DOHH2 (cell line): ENCODE data around the gene MIX23.

Experiments
- H3F3A ChIP-seq: fragments of 200-600 bp; sonication (generic), shearing (Covaris generic); 2 replicates; pipeline ENCODE4 v1.6.0; 2016; ENCODE audit warnings: antibody characterized with exemption, mild to moderate bottlenecking; ENCODE audit not compliant: control insufficient read depth, insufficient read depth
- H3K27ac ChIP-seq: fragments of 200-600 bp; sonication (generic); 2 replicates; pipeline ENCODE4 v1.5.1; 2014; ENCODE audit warnings: low read depth, mild to moderate bottlenecking, low read length, moderate library complexity
- H3K27me3 ChIP-seq: fragments of 200-600 bp; sonication (generic); 2 replicates; pipeline ENCODE4 v1.6.1; 2014; ENCODE audit warnings: mild to moderate bottlenecking, low read length, mixed read lengths; ENCODE audit not compliant: control insufficient read depth
- H3K36me3 ChIP-seq: fragments of 200-600 bp; sonication (generic); 2 replicates; pipeline ENCODE4 v1.6.1; 2014; ENCODE audit warnings: mild to moderate bottlenecking, low read length, moderate library complexity, mixed read lengths; ENCODE audit not compliant: control insufficient read depth
- H3K4me1 ChIP-seq: fragments of 200-600 bp; sonication (generic); 2 replicates; pipeline ENCODE4 v1.6.1; 2014; ENCODE audit warnings: mild to moderate bottlenecking, low read length, mixed read lengths; ENCODE audit not compliant: control insufficient read depth
- H3K4me2 ChIP-seq: fragments of 200-600 bp; sonication (generic); 2 replicates; pipeline ENCODE4 v1.6.0; 2014; ENCODE audit warnings: mild to moderate bottlenecking, low read length, moderate library complexity
- H3K4me3 ChIP-seq: fragments of 200-600 bp; sonication (generic); 2 replicates; pipeline ENCODE4 v1.5.1; 2014; ENCODE audit warnings: mild to moderate bottlenecking, low read length, mixed read lengths
- H3K79me2 ChIP-seq: fragments of 200-600 bp; sonication (generic); 2 replicates; pipeline ENCODE4 v1.6.1; 2014; ENCODE audit warnings: mild to moderate bottlenecking, low read length, mixed read lengths; ENCODE audit not compliant: control insufficient read depth
- H3K9me2 ChIP-seq: fragments of 200-600 bp; sonication (generic); replicated peaks from 2 replicates; pipeline ENCODE4 v1.6.1; 2014; ENCODE audit warnings: mild to moderate bottlenecking, low read length, mixed read lengths; ENCODE audit not compliant: control insufficient read depth
- H3K9me3 ChIP-seq: fragments of 200-600 bp; sonication (generic); 2 replicates; pipeline ENCODE4 v1.6.1; 2014; ENCODE audit warnings: antibody characterized with exemption, low read length, mixed read lengths; ENCODE audit not compliant: control insufficient read depth, insufficient read depth
- H4K20me1 ChIP-seq: fragments of 200-600 bp; sonication (generic); 2 replicates; pipeline ENCODE4 v1.6.0; 2014; ENCODE audit warnings: low read depth, mild to moderate bottlenecking, antibody characterized with exemption, low read length, moderate library complexity; ENCODE audit not compliant: control insufficient read depth, insufficient read depth
- CTCF ChIP-seq: fragments of 200-600 bp; sonication (generic); IDR thresholded peaks from one replicate; pipeline ENCODE4 v1.5.1; 2014; ENCODE audit warnings: antibody characterized with exemption, mild to moderate bottlenecking, low read depth, low read length; ENCODE audit not compliant: poor library complexity, severe bottlenecking
- EZH2phosphoT487 ChIP-seq: fragments of 200-600 bp; sonication (generic); IDR thresholded peaks from 2 replicates; pipeline ENCODE4 v1.6.1; 2017; ENCODE audit warnings: borderline replicate concordance, mild to moderate bottlenecking, antibody characterized with exemption, low read length, moderate library complexity, mixed read lengths

The MIX23 gene

GRCh38 chr3:122415762-122416654 is 33.0 kb upstream of the MIX23 start, which contains the start of gene WDR5B:
WDR5B (minus strand) TSS chr3:122416062; CDS start chr3:122415528, 534 bp downstream.
- peaks cover 65% of the 10 kb centered on the region for H3K79me2 ChIP-seq

DNA sequence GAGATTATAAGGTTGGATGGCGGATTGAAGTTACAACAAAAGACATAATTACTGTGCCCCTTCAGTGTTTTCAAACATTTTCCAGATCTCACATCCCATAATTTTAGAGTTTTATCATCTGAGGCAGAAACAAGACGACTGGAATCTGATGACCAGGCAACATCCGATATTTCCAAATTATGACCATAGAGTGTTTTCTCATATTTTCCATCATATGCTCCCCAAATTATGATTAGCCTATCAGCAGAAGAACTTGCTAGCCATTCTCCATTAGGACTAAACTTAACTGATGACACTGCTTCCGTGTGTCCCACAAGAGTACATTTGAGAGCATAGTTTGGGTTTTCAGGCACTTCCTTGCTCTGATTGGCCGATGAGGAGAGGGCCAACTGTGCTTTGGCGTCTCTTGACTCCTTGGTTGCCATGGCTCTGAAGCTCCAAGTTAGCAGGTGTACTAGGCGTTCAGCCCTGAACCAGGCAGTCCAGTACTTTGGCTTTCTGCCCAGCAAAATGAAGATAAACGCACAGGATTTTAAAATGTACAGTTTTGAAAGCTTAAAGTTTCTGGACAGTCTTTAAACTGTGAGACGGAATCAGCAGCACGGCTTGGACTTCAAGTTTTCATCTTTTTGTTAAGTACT is 32.2 kb upstream of the MIX23 start:
- H3K36me3 ChIP-seq: peaks cover 42% of the 10 kb centered on the region
- TF ChIP-seq CTCF (no peak), EZH2phosphoT487 (no peak)
- peak overlapping the region; percentile 81 for H3K4me3 ChIP-seq
- peaks cover 33% of the 10 kb centered on the region for H3K4me1 ChIP-seq
- no peaks in the 10 kb centered on the region for H3K9me2 ChIP-seq
- peaks cover 11% of the 10 kb centered on the region for H3F3A ChIP-seq
- H3K9me3 ChIP-seq: no peaks in the 10 kb centered on the region
- peaks cover 70% of the 10 kb centered on the region for H3K79me2 ChIP-seq
- H3K4me2 ChIP-seq: peak overlapping the region; percentile 71
- peak overlapping the region; percentile 77 for H3K27ac ChIP-seq
- no peaks in the 10 kb centered on the region for H3K27me3 ChIP-seq
- H4K20me1 ChIP-seq: no peaks in the 10 kb centered on the region

More at GRCh38 chr3:122415762-122416654, 33.0 kb upstream of the MIX23 start, which contains the start of gene WDR5B:
- no peak for TF ChIP-seq CTCF
- TF ChIP-seq EZH2phosphoT487: no peak
- Histone ChIP-seq H3K36me3 (peaks cover 34% of the 10 kb centered on the region), H3F3A (peaks cover 14% of the 10 kb centered on the region), H3K4me1 (peaks cover 36% of the 10 kb centered on the region), H3K27me3 (no peaks in the 10 kb centered on the region), H3K4me2 (peak within 1 kb of the TSS; percentile 71), H3K9me2 (no peaks in the 10 kb centered on the region), H3K27ac (peak within 1 kb of the TSS; percentile 77), H3K9me3 (no peaks in the 10 kb centered on the region), H4K20me1 (no peaks in the 10 kb centered on the region), H3K4me3 (peak within 1 kb of the TSS; percentile 81)

DNA sequence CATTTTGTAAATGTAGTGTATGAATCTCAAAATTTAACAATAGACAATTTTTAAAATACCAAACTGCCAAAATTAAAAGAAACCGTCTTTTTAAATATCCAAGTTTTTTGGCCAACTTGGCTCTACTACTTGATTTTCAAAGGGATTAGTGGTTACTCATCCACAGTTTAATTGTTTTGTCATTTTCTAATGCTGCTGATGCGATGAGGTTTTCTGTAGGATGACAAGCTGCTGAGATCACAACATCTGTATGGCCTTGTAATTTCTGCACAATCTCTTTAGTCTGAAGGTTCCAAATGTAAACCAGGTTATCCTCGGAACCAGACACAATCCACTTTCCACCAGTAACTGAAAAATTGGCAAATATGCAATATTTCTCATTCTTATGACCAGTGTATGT is 31.4 kb upstream of the MIX23 start:
- Histone ChIP-seq H3K9me3 (no peaks in the 10 kb centered on the region), H3K27me3 (no peaks in the 10 kb centered on the region), H3K4me3 (peak overlapping the region; percentile 81), H3K36me3 (peaks cover 50% of the 10 kb centered on the region), H3F3A (peaks cover 10% of the 10 kb centered on the region), H4K20me1 (no peaks in the 10 kb centered on the region), H3K9me2 (no peaks in the 10 kb centered on the region), H3K27ac (no peak overlapping the region), H3K4me1 (peaks cover 36% of the 10 kb centered on the region), H3K4me2 (peak overlapping the region; percentile 71), H3K79me2 (peaks cover 72% of the 10 kb centered on the region)
- TF ChIP-seq CTCF (no peak), EZH2phosphoT487 (no peak)
